GM12892 (cell line): Measurements from ENCODE around the gene TP53I3.

Experiments
- POLR2A ChIP-seq: IDR thresholded peaks from 2 replicates; pipeline ENCODE4 v1.6.1; 2011; ENCODE audit warnings: low read depth, low read length, control low read depth
- POLR2AphosphoS5 ChIP-seq: IDR thresholded peaks from 2 replicates; pipeline ENCODE4 v1.6.1; 2011; ENCODE audit warnings: low read depth, low read length, control low read depth
- TAF1 ChIP-seq: IDR thresholded peaks from 2 replicates; pipeline ENCODE4 v1.6.1; 2011; ENCODE audit warnings: low read depth, mild to moderate bottlenecking, control low read depth, low read length, borderline replicate concordance

DNA sequence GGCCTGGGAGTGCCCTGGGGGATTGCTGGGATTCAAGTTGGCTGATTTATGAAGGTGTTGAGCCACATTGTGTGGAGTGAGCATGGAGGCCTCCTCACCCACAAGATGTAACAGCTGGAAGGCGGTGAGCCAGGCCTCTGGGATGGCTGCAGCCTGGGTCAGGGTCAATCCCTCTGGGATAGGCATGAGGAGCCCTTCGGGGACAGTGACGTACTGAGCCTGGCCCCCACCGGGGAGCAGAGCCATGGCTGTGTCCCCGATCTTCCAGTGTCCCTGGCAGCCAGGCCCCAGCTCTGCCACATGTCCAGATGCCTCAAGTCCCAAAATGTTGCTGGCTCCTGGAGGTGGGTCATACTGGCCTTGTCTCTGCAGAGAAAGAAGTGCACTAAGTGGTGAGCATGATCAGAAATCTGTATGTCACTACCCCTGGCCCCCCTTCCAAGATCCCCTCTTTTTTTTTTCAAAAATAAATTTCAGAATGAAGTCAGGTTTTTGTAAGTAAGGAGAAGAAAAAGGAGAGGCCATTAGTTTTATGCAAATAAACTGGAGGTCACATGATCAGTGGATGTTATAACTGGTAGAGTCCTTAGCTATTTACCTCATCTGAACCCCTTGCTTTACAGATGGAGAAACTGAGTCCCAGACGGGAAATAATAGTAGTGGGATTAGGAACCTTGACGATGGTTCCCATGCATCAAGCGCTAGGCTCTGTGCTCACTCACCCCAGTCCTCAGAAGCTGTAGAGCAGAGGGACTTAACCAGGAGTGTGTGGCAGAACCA lies 1.7 kb downstream of the TP53I3 start:
- TF ChIP-seq POLR2AphosphoS5 (no peak), POLR2A (no peak), TAF1 (no peak)
